Body of pancreas (tissue), 4 donors: ENCODE results near the gene SDCBP2.

Source experiments
- CTCF ChIP-seq, 7 experiments: fragments of 450-650 bp in 4 of 7; fragments of 200-600 bp in 3 of 7; sonication (generic) in 3 of 7; IDR thresholded peaks; one replicate each; pipeline ENCODE4 v1.5.1; 2016 to 2019; ENCODE audit warnings: antibody characterized with exemption in 7 of 7
- POLR2A ChIP-seq, 3 donors: fragments of 450-650 bp; IDR thresholded peaks; one replicate each; pipeline ENCODE4 v1.6.1; 2016; ENCODE audit warnings: antibody characterized with exemption in 3 of 3, mild to moderate bottlenecking in 2 of 3

DNA sequence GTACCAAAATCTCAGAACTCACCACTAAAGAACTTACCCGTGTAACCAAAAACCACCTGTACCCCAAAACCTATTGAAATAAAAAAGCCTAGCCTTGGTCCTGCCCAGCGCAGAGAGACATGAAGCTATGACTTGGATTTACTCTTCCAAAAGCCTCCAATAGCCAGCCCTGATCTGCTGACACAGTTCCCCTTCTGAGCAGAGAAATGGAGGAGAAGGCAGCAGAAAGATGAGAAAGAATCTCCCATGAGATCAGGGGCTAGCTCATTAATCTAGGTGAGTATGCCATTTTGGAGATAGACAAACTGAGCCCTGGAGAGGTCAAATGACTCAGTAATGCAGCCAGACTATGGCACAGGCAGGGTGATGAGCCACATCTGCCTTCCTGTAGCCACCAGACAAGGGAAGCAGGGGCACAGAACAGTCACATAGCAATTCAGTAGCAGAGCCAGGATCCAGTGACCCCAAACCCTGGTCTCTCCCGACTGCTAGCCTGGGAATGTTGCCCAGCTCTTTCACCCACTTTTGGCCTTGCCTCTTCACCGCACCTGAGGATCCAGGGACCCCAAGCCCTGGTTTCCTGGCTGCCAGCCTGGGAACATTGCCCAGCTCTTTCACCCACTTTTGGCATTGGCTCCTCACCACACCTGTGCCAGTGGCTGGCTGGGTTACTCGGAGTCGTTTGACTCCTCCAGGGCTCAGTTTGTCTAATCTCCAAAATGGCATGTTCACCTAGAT is 7.2 kb upstream of the SDCBP2 start:
- TF ChIP-seq CTCF (IDR thresholded peaks at IDR 0.05): no peak
- no peak for TF ChIP-seq POLR2A (IDR thresholded peaks at IDR 0.05)
